Neural cell (in vitro differentiated cells): ENCODE measurements around the gene EIF4G3. TPM values are rescaled to one million over a fixed set of nuclear protein-coding genes. Genes with fewer than 3 reads are reported as not detected.

ENCODE experiments used
- H2AFZ ChIP-seq: fragments of 200-600, 300-800 bp; sonication (generic), shearing (Covaris generic); 2 replicates; pipeline ENCODE4 v1.6.0; 2014; ENCODE audit warnings: low read depth, mild to moderate bottlenecking, antibody characterized with exemption, low read length, moderate library complexity
- H3F3A ChIP-seq: fragments of 200-600 bp; shearing (Covaris generic); 2 replicates; pipeline ENCODE4 v1.6.1; 2016; ENCODE audit warnings: mild to moderate bottlenecking, moderate library complexity, mixed read lengths, antibody characterized with exemption, low read length; ENCODE audit not compliant: insufficient read depth, poor library complexity, severe bottlenecking
- H3K27ac ChIP-seq: fragments of 200-600, 300-800 bp; sonication (generic), shearing (Covaris generic); 2 replicates; pipeline ENCODE4 v1.5.1; 2014; ENCODE audit warnings: mild to moderate bottlenecking, low read length, moderate library complexity
- H3K27me3 ChIP-seq: fragments of 300-800, 200-600 bp; sonication (generic), shearing (Covaris generic); 2 replicates; pipeline ENCODE4 v1.6.0; 2014; ENCODE audit warnings: mild to moderate bottlenecking, low read depth, low read length, moderate library complexity; ENCODE audit not compliant: insufficient read depth
- H3K36me3 ChIP-seq: fragments of 300-800, 200-600 bp; sonication (generic), shearing (Covaris generic); 2 replicates; pipeline ENCODE4 v1.5.1; 2014; ENCODE audit warnings: mild to moderate bottlenecking, antibody characterized with exemption, low read length, moderate library complexity; ENCODE audit not compliant: insufficient read depth
- H3K4me2 ChIP-seq: fragments of 300-800, 200-600 bp; sonication (generic), shearing (Covaris generic); 2 replicates; pipeline ENCODE4 v1.6.0; 2014; ENCODE audit warnings: mild to moderate bottlenecking, low read length
- H3K4me3 ChIP-seq: fragments of 300-800, 200-600 bp; sonication (generic), shearing (Covaris generic); 2 replicates; pipeline ENCODE4 v1.5.1; 2014; ENCODE audit warnings: mild to moderate bottlenecking, low read length, moderate library complexity
- H3K79me2 ChIP-seq: fragments of 200-600 bp; shearing (Covaris generic); replicated peaks from 2 replicates; pipeline ENCODE4 v1.6.0; 2014; ENCODE audit warnings: mild to moderate bottlenecking, low read length, moderate library complexity; ENCODE audit not compliant: insufficient read depth
- H3K9ac ChIP-seq: fragments of 300-800, 200-600 bp; sonication (generic), shearing (Covaris generic); 2 replicates; pipeline ENCODE4 v1.6.1; 2016; ENCODE audit warnings: mild to moderate bottlenecking, low read length, mixed read lengths
- H3K9me2 ChIP-seq: fragments of 200-600 bp; shearing (Covaris generic); 2 replicates; pipeline ENCODE4 v1.6.1; 2016; ENCODE audit warnings: mild to moderate bottlenecking, low read length, mixed read lengths; ENCODE audit not compliant: insufficient read depth
- H3K9me3 ChIP-seq: fragments of 200-600, 300-800 bp; sonication (generic), shearing (Covaris generic); 2 replicates; pipeline ENCODE4 v1.6.1; 2016; ENCODE audit warnings: mild to moderate bottlenecking, mixed run types, low read length, moderate library complexity, mixed read lengths
- H4K20me1 ChIP-seq: fragments of 200-600 bp; shearing (Covaris generic); 2 replicates; pipeline ENCODE4 v1.6.1; 2016; ENCODE audit warnings: mild to moderate bottlenecking, mixed run types; ENCODE audit not compliant: insufficient read depth
- CTCF ChIP-seq: fragments of 450-650 bp; IDR thresholded peaks from 2 replicates; pipeline ENCODE4 v1.5.1; 2014; ENCODE audit warnings: antibody characterized with exemption, mild to moderate bottlenecking, moderate library complexity; ENCODE audit not compliant: poor library complexity, severe bottlenecking
- EP300 ChIP-seq: fragments of 450-650 bp; conservative IDR thresholded peaks from 2 replicates; pipeline ENCODE4 v1.6.1; 2014; ENCODE audit warnings: antibody characterized with exemption, mild to moderate bottlenecking, moderate library complexity; ENCODE audit not compliant: poor library complexity, severe bottlenecking
- EZH2 ChIP-seq: fragments of 200-600, 300-800 bp; shearing (Covaris generic), sonication (generic); IDR thresholded peaks from 2 replicates; pipeline ENCODE4 v1.6.1; 2014; ENCODE audit warnings: antibody characterized with exemption, low read length, borderline replicate concordance, mild to moderate bottlenecking; ENCODE audit not compliant: insufficient read depth, poor library complexity, severe bottlenecking
- MXI1 ChIP-seq: fragments of 450-650 bp; conservative IDR thresholded peaks from 2 replicates; pipeline ENCODE4 v1.6.1; 2014; ENCODE audit warnings: antibody characterized with exemption, mild to moderate bottlenecking; ENCODE audit not compliant: poor library complexity, severe bottlenecking
- POLR2AphosphoS5 ChIP-seq: IDR thresholded peaks from 2 replicates; pipeline ENCODE4 v1.6.1; 2012
- RAD21 ChIP-seq: fragments of 450-650 bp; conservative IDR thresholded peaks from 2 replicates; pipeline ENCODE4 v1.6.1; 2014; ENCODE audit warnings: antibody characterized with exemption, mild to moderate bottlenecking, moderate library complexity
- REST ChIP-seq: IDR thresholded peaks from 2 replicates; pipeline ENCODE4 v1.6.1; 2012; ENCODE audit warnings: borderline replicate concordance
- SMC3 ChIP-seq: fragments of 450-650 bp; conservative IDR thresholded peaks from 2 replicates; pipeline ENCODE4 v1.6.1; 2014; ENCODE audit warnings: antibody characterized with exemption, mild to moderate bottlenecking, moderate library complexity; ENCODE audit not compliant: poor library complexity
- TAF1 ChIP-seq: IDR thresholded peaks from 2 replicates; pipeline ENCODE4 v1.6.1; 2012; ENCODE audit warnings: low read depth
- polyA plus RNA-seq: library from polyadenylated mRNA; depleted of rRNA; stranded (reverse); fragments of >200 nt; gene quantifications from 2 replicates; pipeline ENCODE4 v1.2.3, GENCODE V29; 2014

EIF4G3 gene
- polyA plus RNA-seq, 1 donor from 2014 or later = 56.9 TPM

- TF ChIP-seq EZH2 (no peak), RAD21 (no peak), SMC3 (no peak), MXI1 (no peak), REST (no peak), CTCF (no peak), TAF1 (no peak), POLR2AphosphoS5 (no peak), EP300 (no peak)
- H2AFZ ChIP-seq = no peak overlapping the region
- H3K4me3 ChIP-seq = no peak overlapping the region
- no peaks in the 10 kb centered on the region for H3K9me3 ChIP-seq
- H3F3A ChIP-seq = no peaks in the 10 kb centered on the region
- no peaks in the 10 kb centered on the region for H3K27me3 ChIP-seq
- no peaks in the 10 kb centered on the region for H4K20me1 ChIP-seq
- no peak overlapping the region for H3K27ac ChIP-seq
- H3K9ac ChIP-seq = no peak overlapping the region
- H3K4me2 ChIP-seq = no peak overlapping the region
- peaks cover 21% of the 10 kb centered on the region for H3K79me2 ChIP-seq
- H3K9me2 ChIP-seq = no peaks in the 10 kb centered on the region
- H3K36me3 ChIP-seq = no peaks in the 10 kb centered on the region
Observed at GRCh38 chr1:21034725-21035628, 141.7 kb downstream of the EIF4G3 start.

- H3K9me3 ChIP-seq = no peaks in the 10 kb centered on the region
- H3K9me2 ChIP-seq = no peaks in the 10 kb centered on the region
- no peak overlapping the region for H3K27ac ChIP-seq
- peaks cover 12% of the 10 kb centered on the region for H3K79me2 ChIP-seq
- no peak overlapping the region for H3K9ac ChIP-seq
- no peaks in the 10 kb centered on the region for H4K20me1 ChIP-seq
- no peak overlapping the region for H3K4me2 ChIP-seq
- no peak overlapping the region for H3K4me3 ChIP-seq
- TF ChIP-seq REST (no peak), CTCF (no peak), RAD21 (no peak), EP300 (no peak), MXI1 (no peak), POLR2AphosphoS5 (no peak), TAF1 (no peak), EZH2 (no peak), SMC3 (no peak)
- H2AFZ ChIP-seq = no peak overlapping the region
- no peaks in the 10 kb centered on the region for H3F3A ChIP-seq
- no peaks in the 10 kb centered on the region for H3K36me3 ChIP-seq
- no peaks in the 10 kb centered on the region for H3K27me3 ChIP-seq
Observed at GRCh38 chr1:21032741-21033140, 144.0 kb downstream of the EIF4G3 start.
